ENCODE measurements around the gene FAM98A.
A peak's percentile ranks its signal among the peaks of the same experiment; 100 is the strongest.

The FAM98A gene

GRCh38 chr2:33599175-33599942 is at the start of gene FAM98A:
Gene FAM98A (minus strand): TSS chr2:33599299. CDS start chr2:33599221, 78 bp downstream.
- peak; percentile 100 for DNase-seq

- DNase-seq = no peak
Measured at GRCh38 chr2:33645861-33646260, 46.8 kb upstream of the FAM98A start.

- no peak for DNase-seq
Measured at GRCh38 chr2:33644215-33644614, 45.1 kb upstream of the FAM98A start.

- no peak for DNase-seq
Measured at GRCh38 chr2:33636001-33636400, 36.9 kb upstream of the FAM98A start.

- no peak for DNase-seq
Measured at GRCh38 chr2:33634261-33634910, 35.3 kb upstream of the FAM98A start.

GRCh38 chr2:33633315-33633714 is 34.2 kb upstream of the FAM98A start:
- DNase-seq = no peak

GRCh38 chr2:33632831-33633230 is 33.7 kb upstream of the FAM98A start:
- DNase-seq = no peak

GRCh38 chr2:33628031-33628827 is 29.1 kb upstream of the FAM98A start:
- DNase-seq = no peak

GRCh38 chr2:33619028-33619427 is 19.9 kb upstream of the FAM98A start:
- DNase-seq = no peak

GRCh38 chr2:33617989-33618388 is 18.9 kb upstream of the FAM98A start:
- DNase-seq = no peak

GRCh38 chr2:33617401-33617800 is 18.3 kb upstream of the FAM98A start:
- DNase-seq = no peak

- no peak for DNase-seq
Measured at GRCh38 chr2:33616873-33617272, 17.8 kb upstream of the FAM98A start.

GRCh38 chr2:33614190-33614589 is 15.1 kb upstream of the FAM98A start:
- no peak for DNase-seq

GRCh38 chr2:33607905-33608304 is 8.8 kb upstream of the FAM98A start:
- no peak for DNase-seq

- no peak for DNase-seq
Measured at GRCh38 chr2:33607251-33607721, 8.2 kb upstream of the FAM98A start.

- DNase-seq = no peak
Measured at GRCh38 chr2:33606622-33607021, 7.5 kb upstream of the FAM98A start.

- no peak for DNase-seq
Measured at GRCh38 chr2:33606100-33606499, 7.0 kb upstream of the FAM98A start.

GRCh38 chr2:33605056-33605455 is 6.0 kb upstream of the FAM98A start:
- no peak for DNase-seq

GRCh38 chr2:33603416-33603815 is 4.3 kb upstream of the FAM98A start:
- no peak for DNase-seq

- no peak for DNase-seq
Measured at GRCh38 chr2:33602201-33602830, 3.2 kb upstream of the FAM98A start.

- no peak for DNase-seq
Measured at GRCh38 chr2:33599943-33600192, 769 bp upstream of the FAM98A start.

GRCh38 chr2:33598561-33599174 is 431 bp downstream of the FAM98A start:
- DNase-seq = peak; percentile 13 to 45

GRCh38 chr2:33597026-33597425 is 2.1 kb downstream of the FAM98A start:
- DNase-seq = no peak
